GM12864 (cell line): Measurements from ENCODE around the gene SF3A2.
A peak's percentile ranks its signal among the peaks of the same experiment; 100 is the strongest.
"Not testable (repeated sequence)": the region's sequence is repeated elsewhere in the genome, so short reads cannot be mapped to it uniquely, and the experiment has no call there.

Experiments
- DNase-seq: peaks from one replicate; pipeline ENCODE4 v3.0.0-alpha.2; 2011; ENCODE audit warnings: low read depth
- H3K4me3 ChIP-seq: 2 replicates; pipeline ENCODE4 v1.5.1; 2011; ENCODE audit warnings: mild to moderate bottlenecking, low read depth, low read length, control low read depth
- CTCF ChIP-seq: IDR thresholded peaks from 2 replicates; pipeline ENCODE4 v1.5.1; 2011; ENCODE audit warnings: low read depth, mild to moderate bottlenecking, moderate library complexity, low read length, control low read depth, inconsistent platforms; ENCODE audit errors: missing control alignments

Gene SF3A2

GRCh38 chr19:2197270-2197669 lies 39.4 kb upstream of the SF3A2 start:
- no peak for DNase-seq
- no peak for TF ChIP-seq CTCF
- H3K4me3 ChIP-seq: no peak overlapping the region

- no peak overlapping the region for H3K4me3 ChIP-seq
- TF ChIP-seq CTCF: no peak
- no peak for DNase-seq
Measured at GRCh38 chr19:2198317-2198716, 38.3 kb upstream of the SF3A2 start.

GRCh38 chr19:2199215-2199614 lies 37.4 kb upstream of the SF3A2 start:
- no peak for DNase-seq
- TF ChIP-seq CTCF: peak; percentile 60
- no peak overlapping the region for H3K4me3 ChIP-seq

- no peak for DNase-seq
- TF ChIP-seq CTCF: no peak
- no peak overlapping the region for H3K4me3 ChIP-seq
Measured at GRCh38 chr19:2199861-2200623, 36.6 kb upstream of the SF3A2 start.

- not testable (repeated sequence) for H3K4me3 ChIP-seq, DNase-seq
Measured at GRCh38 chr19:2200624-2201294, 35.9 kb upstream of the SF3A2 start.

GRCh38 chr19:2201473-2202148 lies 35.0 kb upstream of the SF3A2 start:
- H3K4me3 ChIP-seq: no peak overlapping the region
- no peak for TF ChIP-seq CTCF
- DNase-seq: no peak

- no peak for DNase-seq
- TF ChIP-seq CTCF: no peak
- H3K4me3 ChIP-seq: no peak overlapping the region
Measured at GRCh38 chr19:2202366-2202765, 34.3 kb upstream of the SF3A2 start.
